RWPE2 (cell line): ENCODE measurements around the gene TTLL7.

Source experiments
- ATAC-seq: fragments of 200-7000 bp; cut with Tn5 transposase; 3 replicates; pipeline ENCODE4 v1.9.1; 2021; ENCODE audit warnings: low read depth
- DNase-seq: peaks from one replicate; pipeline ENCODE4 v3.0.0-alpha.2; 2020; ENCODE audit warnings: low spot score
- H3K27ac ChIP-seq: fragments of 450-650 bp; 2 replicates; pipeline ENCODE4 v1.5.1; 2017; ENCODE audit warnings: mild to moderate bottlenecking; ENCODE audit not compliant: poor library complexity, severe bottlenecking
- H3K27me3 ChIP-seq: fragments of 250-450 bp; sonication (Bioruptor Pico); 2 replicates; pipeline ENCODE4 v1.5.1; 2021; ENCODE audit warnings: mild to moderate bottlenecking, moderate library complexity; ENCODE audit not compliant: insufficient read depth, poor library complexity, severe bottlenecking
- H3K36me3 ChIP-seq: fragments of 250-450 bp; sonication (Bioruptor Pico); 2 replicates; pipeline ENCODE4 v1.5.1; 2020; ENCODE audit warnings: low read depth, mild to moderate bottlenecking, moderate library complexity
- H3K4me1 ChIP-seq: fragments of 250-450 bp; sonication (Bioruptor Pico); 2 replicates; pipeline ENCODE4 v1.5.1; 2021; ENCODE audit warnings: mild to moderate bottlenecking, moderate library complexity; ENCODE audit not compliant: insufficient read depth, poor library complexity, severe bottlenecking
- H3K4me3 ChIP-seq: fragments of 250-450 bp; sonication (Bioruptor Pico); 2 replicates; pipeline ENCODE4 v1.5.1; 2021; ENCODE audit warnings: mild to moderate bottlenecking, moderate library complexity; ENCODE audit not compliant: severe bottlenecking
- H3K9me3 ChIP-seq: fragments of 250-450 bp; sonication (Bioruptor Pico); 2 replicates; pipeline ENCODE4 v1.5.1; 2021; ENCODE audit warnings: mild to moderate bottlenecking, moderate library complexity; ENCODE audit not compliant: severe bottlenecking
- CTCF ChIP-seq: fragments of 450-650 bp; IDR thresholded peaks from one replicate; pipeline ENCODE4 v1.5.1; 2017; ENCODE audit warnings: mild to moderate bottlenecking, moderate library complexity; ENCODE audit not compliant: poor library complexity, severe bottlenecking

TTLL7 gene

GRCh38 chr1:83815330-83815729 is 183.6 kb downstream of the TTLL7 start:
- TF ChIP-seq CTCF = no peak
- H3K9me3 ChIP-seq = no peaks in the 10 kb centered on the region
- H3K4me1 ChIP-seq = no peaks in the 10 kb centered on the region
- no peak for DNase-seq
- no peak overlapping the region for H3K27ac ChIP-seq
- no peaks in the 10 kb centered on the region for H3K36me3 ChIP-seq
- ATAC-seq = no peak
- no peaks in the 10 kb centered on the region for H3K27me3 ChIP-seq
- H3K4me3 ChIP-seq = no peak overlapping the region
